ENCODE results near the gene SARDH.

SARDH gene

GRCh38 chr9:133656211-133657119 lies 81.7 kb downstream of the SARDH start:
- H3K4me3 ChIP-seq (ENCODE audit: low read depth, low read length): no peak overlapping the region
- TF ChIP-seq CTCF (conservative IDR thresholded peaks at IDR 0.05; ENCODE audit: low read depth, low read length): no peak
- DNase-seq (ENCODE audit: low read depth): no peak

GRCh38 chr9:133655701-133656100 lies 82.5 kb downstream of the SARDH start:
- H3K4me3 ChIP-seq (ENCODE audit: low read depth, low read length): no peak overlapping the region
- no peak for DNase-seq (ENCODE audit: low read depth)
- TF ChIP-seq CTCF (conservative IDR thresholded peaks at IDR 0.05; ENCODE audit: low read depth, low read length): no peak

GRCh38 chr9:133654736-133655657 lies 83.2 kb downstream of the SARDH start:
- TF ChIP-seq CTCF (conservative IDR thresholded peaks at IDR 0.05; ENCODE audit: low read depth, low read length): no peak
- no peak for DNase-seq (ENCODE audit: low read depth)

GRCh38 chr9:133653638-133654037 lies 84.5 kb downstream of the SARDH start:
- no peak for DNase-seq (ENCODE audit: low read depth)
- no peak overlapping the region for H3K4me3 ChIP-seq (ENCODE audit: low read depth, low read length)
- no peak for TF ChIP-seq CTCF (conservative IDR thresholded peaks at IDR 0.05; ENCODE audit: low read depth, low read length)

More at GRCh38 chr9:133654736-133655657, 83.2 kb downstream of the SARDH start:
- H3K4me3 ChIP-seq (ENCODE audit: low read depth, low read length): no peak overlapping the region

GRCh38 chr9:133650026-133650425 lies 88.1 kb downstream of the SARDH start:
- no peak for DNase-seq (ENCODE audit: low read depth)
- no peak for TF ChIP-seq CTCF (conservative IDR thresholded peaks at IDR 0.05; ENCODE audit: low read depth, low read length)
- no peak overlapping the region for H3K4me3 ChIP-seq (ENCODE audit: low read depth, low read length)

GRCh38 chr9:133649194-133649593 lies 89.0 kb downstream of the SARDH start:
- no peak for DNase-seq (ENCODE audit: low read depth)

More at GRCh38 chr9:133649194-133649593, 89.0 kb downstream of the SARDH start:
- H3K4me3 ChIP-seq (ENCODE audit: low read depth, low read length): no peak overlapping the region
- TF ChIP-seq CTCF (conservative IDR thresholded peaks at IDR 0.05; ENCODE audit: low read depth, low read length): no peak
